Esophagus squamous epithelium (tissue), 5 donors: ENCODE data around the gene KCNK3. TPM values are rescaled to one million over a fixed set of nuclear protein-coding genes. Genes with fewer than 3 reads are reported as not detected.

ENCODE experiments used
- DNase-seq: peaks from one replicate; lab custom pipeline; 2025; lab: John Stamatoyannopoulos, UW
- H3K27ac ChIP-seq, 4 donors: fragments of 200-600 bp; sonication (generic); one replicate each; pipeline ENCODE4 v1.5.1; 2016 to 2019; ENCODE audit warnings: mild to moderate bottlenecking in 1 of 4
- H3K27me3 ChIP-seq, 4 donors: fragments of 200-600 bp; sonication (generic); 1 replicate in 3 of 4; 2 replicates in 1 of 4; pipeline versions ENCODE4 v1.5.1 to v1.6.0; 2017 to 2021; ENCODE audit warnings: antibody characterized with exemption in 1 of 4
- H3K36me3 ChIP-seq, 3 donors: fragments of 200-600 bp; sonication (generic); one replicate each; pipeline ENCODE4 v1.5.1; 2016 to 2019
- H3K4me1 ChIP-seq, 3 donors: fragments of 200-600 bp; sonication (generic); one replicate each; pipeline ENCODE4 v1.5.1; 2017 to 2019
- H3K4me3 ChIP-seq, 4 donors: fragments of 200-600 bp; sonication (generic); 1 replicate in 3 of 4; 2 replicates in 1 of 4; pipeline ENCODE4 v1.5.1; 2016 to 2019; ENCODE audit warnings: mild to moderate bottlenecking in 2 of 4, moderate library complexity in 1 of 4
- H3K9me3 ChIP-seq, 3 donors: fragments of 200-600 bp; sonication (generic); one replicate each; pipeline ENCODE4 v1.5.1; 2016 to 2019
- CTCF ChIP-seq, 6 experiments: fragments of 450-650 bp in 4 of 6; fragments of 200-600 bp in 2 of 6; sonication (generic) in 2 of 6; IDR thresholded peaks; one replicate each; pipeline ENCODE4 v1.5.1; 2016 to 2019; ENCODE audit warnings: antibody characterized with exemption in 6 of 6, mild to moderate bottlenecking in 4 of 6, moderate library complexity in 4 of 6
- POLR2A ChIP-seq, 4 donors: fragments of 450-650 bp; IDR thresholded peaks; one replicate each; pipeline ENCODE4 v1.6.1; 2017; ENCODE audit warnings: antibody characterized with exemption in 4 of 4, mild to moderate bottlenecking in 4 of 4, moderate library complexity in 3 of 4
- WGBS, 2 donors: methylation state at CpG; one replicate each; pipeline ENCODE4 v1.1.5; 2018; 5-methylcytosine and 5-hydroxymethylcytosine counted together
- intact Hi-C: fragments of 100-400 bp; cut with DNase I; formaldehyde crosslinking; loops from one replicate; pipeline ENCODE4 v1.15.0; 2022
- total RNA-seq, 4 donors: library from RNA; depleted of rRNA; stranded (reverse); fragments of >200 nt; gene quantifications; one replicate each; pipeline ENCODE4 v1.1.0, GENCODE V29; 2016
- donor health status: DM: yes; HTN: yes; CAD: no.

The KCNK3 gene
- total RNA-seq, 4 donors from 2014 or later, result 0.66 to 1.6 (median 0.84) TPM

- Histone ChIP-seq H3K36me3 (no peaks in the 10 kb centered on the region), H3K27ac (peak overlapping the region; percentile 43 to 83 (median 71)), H3K27me3 (peaks cover 0 to 96% (median 10%) of the 10 kb centered on the region in 4 donors), H3K9me3 (no peaks in the 10 kb centered on the region), H3K4me1 (peaks cover 10 to 45% (median 13%) of the 10 kb centered on the region in 3 donors), H3K4me3 (no peak overlapping the region)
- 44% methylated on average over 3 of the region's 3 CpGs; no CpG with 5 or more reads in 1 of the 2 donors for WGBS, 2 donors
- TF ChIP-seq CTCF (IDR thresholded peaks at IDR 0.05) (no peak), POLR2A (IDR thresholded peaks at IDR 0.05) (no peak)
- intact Hi-C loops, result no loop called here
- no peak for DNase-seq
Measured at GRCh38 chr2:26691161-26691560, 1.4 kb upstream of the KCNK3 start.

GRCh38 chr2:26691881-26692278 is 642 bp upstream of the KCNK3 start:
- peak overlapping the region; percentile 43 to 83 (median 71) for H3K27ac ChIP-seq
- 0 to 7% methylated on average over 1 to 2 of the region's 6 CpGs for WGBS, 2 donors
- no peak overlapping the region for H3K4me3 ChIP-seq
- peaks cover 0 to 96% (median 10%) of the 10 kb centered on the region in 4 donors for H3K27me3 ChIP-seq
- no peaks in the 10 kb centered on the region for H3K9me3 ChIP-seq
- H3K36me3 ChIP-seq, result no peaks in the 10 kb centered on the region
- no peak for DNase-seq
- peaks cover 10 to 42% (median 13%) of the 10 kb centered on the region in 3 donors for H3K4me1 ChIP-seq
- intact Hi-C loops, result no loop called here
- no peak for TF ChIP-seq CTCF (IDR thresholded peaks at IDR 0.05)
- no peak for TF ChIP-seq POLR2A (IDR thresholded peaks at IDR 0.05)

- Histone ChIP-seq H3K36me3 (no peaks in the 10 kb centered on the region), H3K4me3 (peak overlapping the region; percentile 17 to 62 (median 34)), H3K4me1 (peaks cover 10 to 33% (median 13%) of the 10 kb centered on the region in 3 donors), H3K27ac (peak overlapping the region; percentile 17 to 70 (median 58)), H3K9me3 (no peaks in the 10 kb centered on the region), H3K27me3 (peaks cover 0 to 97% (median 10%) of the 10 kb centered on the region in 4 donors)
- no peak for TF ChIP-seq POLR2A (IDR thresholded peaks at IDR 0.05)
- TF ChIP-seq CTCF (IDR thresholded peaks at IDR 0.05), result no peak
- no peak for DNase-seq
- 9 to 17% methylated on average over 7 to 15 of the region's 83 CpGs for WGBS, 2 donors
- intact Hi-C loops, result no loop called here
Measured at GRCh38 chr2:26692897-26693849, 651 bp downstream of the KCNK3 start.

GRCh38 chr2:26694001-26694400 is 1.5 kb downstream of the KCNK3 start:
- no peaks in the 10 kb centered on the region for H3K36me3 ChIP-seq
- no peak overlapping the region for H3K27ac ChIP-seq
- DNase-seq, result no peak
- TF ChIP-seq POLR2A (IDR thresholded peaks at IDR 0.05) (no peak), CTCF (IDR thresholded peaks at IDR 0.05) (no peak)
- H3K9me3 ChIP-seq, result no peaks in the 10 kb centered on the region
- peaks cover 10 to 33% (median 13%) of the 10 kb centered on the region in 3 donors for H3K4me1 ChIP-seq
- H3K4me3 ChIP-seq, result peak overlapping the region in 1 of 4 donors; percentile 45
- peaks cover 0 to 96% (median 10%) of the 10 kb centered on the region in 4 donors for H3K27me3 ChIP-seq
- WGBS, 2 donors, result 41 to 47% methylated on average over 5 to 7 of the region's 7 CpGs
- intact Hi-C loops, result no loop called here

GRCh38 chr2:26696351-26696816 is 3.9 kb downstream of the KCNK3 start:
- Histone ChIP-seq H3K27me3 (peaks cover 0 to 95% (median 10%) of the 10 kb centered on the region in 4 donors), H3K4me3 (no peak overlapping the region), H3K4me1 (peaks cover 10 to 29% (median 13%) of the 10 kb centered on the region in 3 donors), H3K9me3 (no peaks in the 10 kb centered on the region), H3K27ac (no peak overlapping the region), H3K36me3 (no peaks in the 10 kb centered on the region)
- 4 to 6% methylated on average over 2 of the region's 3 CpGs for WGBS, 2 donors
- intact Hi-C loops, result no loop called here
- DNase-seq, result no peak
- TF ChIP-seq CTCF (IDR thresholded peaks at IDR 0.05), result no peak
